ENCODE data around the gene ANAPC2.
A peak's percentile ranks its signal among the peaks of the same experiment; 100 is the strongest.

Gene ANAPC2

GRCh38 chr9:137199411-137200121 is 11.2 kb upstream of the ANAPC2 start:
- Histone ChIP-seq H3K36me3 (ENCODE audit: control insufficient read depth in 2 of 2, insufficient read depth in 2 of 2, low read length in 2 of 2) (no peaks in the 10 kb centered on the region), H3K27ac (ENCODE audit: low read depth in 2 of 2, low read length in 2 of 2) (peak overlapping the region; percentile 96 to 97), H3K27me3 (ENCODE audit: control insufficient read depth in 2 of 2, insufficient read depth in 2 of 2, low read length in 2 of 2) (no peaks in the 10 kb centered on the region), H3K9me3 (ENCODE audit: control insufficient read depth in 2 of 2, low read length in 2 of 2) (no peaks in the 10 kb centered on the region), H3K9ac (ENCODE audit: low read depth in 1 of 2, low read length in 2 of 2) (peak overlapping the region; percentile 83), H3K4me1 (ENCODE audit: control insufficient read depth in 2 of 2, insufficient read depth in 2 of 2, low read length in 2 of 2) (peaks cover 59 to 64% of the 10 kb centered on the region in 2 donors), H3K4me3 (ENCODE audit: low read length in 2 of 2) (peak overlapping the region; percentile 67 to 72)

DNA sequence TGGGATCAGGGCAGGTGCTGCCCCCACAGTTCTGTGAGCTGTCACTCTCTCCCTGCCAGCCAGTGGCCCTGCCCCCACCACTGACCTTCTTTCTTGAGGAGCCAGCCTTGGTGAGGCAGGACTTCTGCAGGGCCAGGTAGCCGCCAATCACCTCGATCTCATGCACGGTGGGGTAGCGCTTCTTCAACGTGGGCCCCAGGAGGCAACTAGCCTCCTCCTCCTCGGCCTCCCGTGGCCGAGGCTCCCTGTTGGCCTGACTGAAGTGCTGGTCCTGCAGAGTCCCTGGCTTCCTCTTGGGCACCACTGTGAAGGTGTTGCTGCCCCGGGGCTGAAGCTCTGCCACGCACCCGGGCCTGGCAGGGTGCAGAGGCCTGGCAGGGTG is 10.5 kb upstream of the ANAPC2 start:
- no peaks in the 10 kb centered on the region for H3K9me3 ChIP-seq (ENCODE audit: control insufficient read depth in 2 of 2, low read length in 2 of 2)
- H3K4me1 ChIP-seq (ENCODE audit: control insufficient read depth in 2 of 2, insufficient read depth in 2 of 2, low read length in 2 of 2), result peaks cover 59 to 64% of the 10 kb centered on the region in 2 donors
- no peaks in the 10 kb centered on the region for H3K36me3 ChIP-seq (ENCODE audit: control insufficient read depth in 2 of 2, insufficient read depth in 2 of 2, low read length in 2 of 2)
- H3K9ac ChIP-seq (ENCODE audit: low read depth in 1 of 2, low read length in 2 of 2), result peak overlapping the region; percentile 83
- H3K4me3 ChIP-seq (ENCODE audit: low read length in 2 of 2), result peak overlapping the region; percentile 67 to 72
- H3K27me3 ChIP-seq (ENCODE audit: control insufficient read depth in 2 of 2, insufficient read depth in 2 of 2, low read length in 2 of 2), result no peaks in the 10 kb centered on the region
- H3K27ac ChIP-seq (ENCODE audit: low read depth in 2 of 2, low read length in 2 of 2), result peak overlapping the region; percentile 96 to 97

DNA sequence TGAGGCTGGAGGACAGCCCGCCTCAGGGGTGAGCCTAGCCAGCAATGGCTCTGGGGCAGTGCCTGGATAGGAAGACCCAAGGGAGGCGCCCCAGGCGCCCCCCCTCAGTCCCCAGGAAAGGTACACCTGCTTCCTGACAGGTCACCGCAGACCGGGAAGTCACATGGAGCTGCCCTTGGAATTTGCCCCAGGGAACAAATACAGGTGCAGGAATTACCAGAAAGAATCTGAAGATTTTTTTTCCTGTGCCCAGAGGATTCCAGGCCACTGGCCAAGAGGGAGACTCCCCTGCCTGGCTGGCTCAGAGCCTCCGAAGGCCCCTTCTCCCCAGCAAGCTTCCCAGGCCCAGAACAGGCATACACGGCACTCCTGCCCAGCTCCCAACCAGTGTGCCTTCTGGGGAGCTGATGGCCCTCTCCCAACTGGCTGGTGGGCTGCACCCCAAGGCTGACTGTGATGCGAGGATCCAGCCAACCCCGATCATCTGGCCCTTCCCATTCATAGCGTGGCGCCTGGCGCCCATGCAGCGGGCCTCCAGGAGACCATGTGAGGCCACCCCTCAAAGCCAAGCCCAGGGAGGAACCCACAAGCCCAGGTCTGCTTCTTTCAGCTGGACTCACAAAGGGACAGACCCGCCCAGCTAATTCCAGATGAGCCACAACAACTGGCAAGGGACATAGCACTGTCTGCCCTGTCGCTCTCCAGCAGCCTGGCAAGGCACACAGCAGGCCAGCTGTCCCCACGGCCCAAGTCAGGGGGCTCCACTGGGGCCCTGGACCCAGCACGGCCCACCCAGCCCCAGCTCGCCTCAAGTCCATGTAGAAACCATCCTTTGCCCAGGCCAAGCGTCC is 9.9 kb upstream of the ANAPC2 start:
- peak overlapping the region; percentile 96 to 97 for H3K27ac ChIP-seq (ENCODE audit: low read depth in 2 of 2, low read length in 2 of 2)

GRCh38 chr9:137195525-137196220 is 7.3 kb upstream of the ANAPC2 start:
- Histone ChIP-seq H3K27me3 (ENCODE audit: control insufficient read depth in 2 of 2, insufficient read depth in 2 of 2, low read length in 2 of 2) (no peaks in the 10 kb centered on the region), H3K36me3 (ENCODE audit: control insufficient read depth in 2 of 2, insufficient read depth in 2 of 2, low read length in 2 of 2) (peaks cover 19 to 20% of the 10 kb centered on the region in 2 donors), H3K9me3 (ENCODE audit: control insufficient read depth in 2 of 2, low read length in 2 of 2) (no peaks in the 10 kb centered on the region), H3K27ac (ENCODE audit: low read depth in 2 of 2, low read length in 2 of 2) (peak overlapping the region; percentile 96 to 97), H3K4me3 (ENCODE audit: low read length in 2 of 2) (peak overlapping the region; percentile 55 to 57), H3K9ac (ENCODE audit: low read depth in 1 of 2, low read length in 2 of 2) (peak overlapping the region; percentile 60 to 65), H3K4me1 (ENCODE audit: control insufficient read depth in 2 of 2, insufficient read depth in 2 of 2, low read length in 2 of 2) (peaks cover 53 to 54% of the 10 kb centered on the region in 2 donors)

More for the DNA sequence above, 9.9 kb upstream of the ANAPC2 start:
- no peaks in the 10 kb centered on the region for H3K27me3 ChIP-seq (ENCODE audit: control insufficient read depth in 2 of 2, insufficient read depth in 2 of 2, low read length in 2 of 2)
- peak overlapping the region; percentile 83 for H3K9ac ChIP-seq (ENCODE audit: low read depth in 1 of 2, low read length in 2 of 2)
- no peaks in the 10 kb centered on the region for H3K9me3 ChIP-seq (ENCODE audit: control insufficient read depth in 2 of 2, low read length in 2 of 2)
- H3K4me1 ChIP-seq (ENCODE audit: control insufficient read depth in 2 of 2, insufficient read depth in 2 of 2, low read length in 2 of 2), result peaks cover 56 to 60% of the 10 kb centered on the region in 2 donors
- peak overlapping the region; percentile 67 to 72 for H3K4me3 ChIP-seq (ENCODE audit: low read length in 2 of 2)
- H3K36me3 ChIP-seq (ENCODE audit: control insufficient read depth in 2 of 2, insufficient read depth in 2 of 2, low read length in 2 of 2), result no peaks in the 10 kb centered on the region

DNA sequence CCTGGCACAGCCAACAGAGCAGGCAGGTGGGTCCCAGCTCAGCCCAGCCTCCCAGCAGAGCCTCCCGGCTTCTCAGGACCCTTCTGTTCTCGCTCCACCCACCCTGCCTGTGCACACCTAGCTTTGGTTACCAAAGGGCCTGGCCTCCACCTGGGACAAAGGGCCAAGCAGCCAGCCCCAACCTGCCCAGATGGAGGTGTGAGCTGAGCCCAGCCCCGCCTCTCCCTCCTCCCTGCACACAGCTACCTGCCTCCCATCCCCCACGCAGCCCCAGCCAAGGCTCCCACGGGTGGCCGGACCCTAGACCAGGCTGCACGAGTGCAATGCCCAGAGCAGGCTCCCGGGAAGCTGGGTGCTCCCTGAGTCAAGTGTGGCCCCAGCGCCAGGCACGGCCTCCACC is 6.5 kb upstream of the ANAPC2 start:
- H3K4me1 ChIP-seq (ENCODE audit: control insufficient read depth in 2 of 2, insufficient read depth in 2 of 2, low read length in 2 of 2), result peaks cover 58 to 62% of the 10 kb centered on the region in 2 donors
- peak overlapping the region; percentile 55 to 57 for H3K4me3 ChIP-seq (ENCODE audit: low read length in 2 of 2)
- H3K9me3 ChIP-seq (ENCODE audit: control insufficient read depth in 2 of 2, low read length in 2 of 2), result no peaks in the 10 kb centered on the region
- no peaks in the 10 kb centered on the region for H3K27me3 ChIP-seq (ENCODE audit: control insufficient read depth in 2 of 2, insufficient read depth in 2 of 2, low read length in 2 of 2)
- peaks cover 25 to 26% of the 10 kb centered on the region in 2 donors for H3K36me3 ChIP-seq (ENCODE audit: control insufficient read depth in 2 of 2, insufficient read depth in 2 of 2, low read length in 2 of 2)
- peak overlapping the region; percentile 96 to 97 for H3K27ac ChIP-seq (ENCODE audit: low read depth in 2 of 2, low read length in 2 of 2)
- peak overlapping the region; percentile 60 to 65 for H3K9ac ChIP-seq (ENCODE audit: low read depth in 1 of 2, low read length in 2 of 2)

- Histone ChIP-seq H3K9ac (ENCODE audit: low read depth in 1 of 2, low read length in 2 of 2) (peak overlapping the region; percentile 24 to 65), H3K4me3 (ENCODE audit: low read length in 2 of 2) (peak overlapping the region; percentile 55 to 57)
These were observed 6.0 kb upstream of the ANAPC2 start for GRCh38 chr9:137194388-137194787.

DNA sequence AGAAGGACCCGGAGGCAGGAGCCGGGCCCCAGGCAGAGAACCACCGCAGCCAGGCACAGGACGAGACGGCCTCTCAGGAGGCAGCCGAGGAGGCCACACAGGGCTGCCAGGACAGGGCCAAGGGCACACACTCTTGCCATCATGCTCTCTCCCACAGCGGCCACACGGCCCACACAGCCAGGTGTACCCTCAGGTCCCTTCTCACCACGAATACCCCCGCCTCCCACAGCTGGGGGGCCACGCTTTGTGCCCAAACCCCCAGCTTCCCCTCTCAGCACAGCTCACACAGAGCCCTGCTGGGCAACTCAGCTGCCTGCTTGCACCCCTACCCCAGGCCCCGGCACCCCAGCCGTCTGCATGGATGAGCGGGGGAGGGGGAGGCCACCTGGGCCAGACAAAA is 5.4 kb upstream of the ANAPC2 start:
- peaks cover 26 to 27% of the 10 kb centered on the region in 2 donors for H3K36me3 ChIP-seq (ENCODE audit: control insufficient read depth in 2 of 2, insufficient read depth in 2 of 2, low read length in 2 of 2)
- no peak overlapping the region for H3K4me3 ChIP-seq (ENCODE audit: low read length in 2 of 2)
- H3K4me1 ChIP-seq (ENCODE audit: control insufficient read depth in 2 of 2, insufficient read depth in 2 of 2, low read length in 2 of 2), result peaks cover 57 to 67% of the 10 kb centered on the region in 2 donors
- H3K9ac ChIP-seq (ENCODE audit: low read depth in 1 of 2, low read length in 2 of 2), result no peak overlapping the region
- H3K27me3 ChIP-seq (ENCODE audit: control insufficient read depth in 2 of 2, insufficient read depth in 2 of 2, low read length in 2 of 2), result no peaks in the 10 kb centered on the region
- no peak overlapping the region for H3K27ac ChIP-seq (ENCODE audit: low read depth in 2 of 2, low read length in 2 of 2)
- H3K9me3 ChIP-seq (ENCODE audit: control insufficient read depth in 2 of 2, low read length in 2 of 2), result no peaks in the 10 kb centered on the region

More at GRCh38 chr9:137194388-137194787, 6.0 kb upstream of the ANAPC2 start:
- peaks cover 26 to 27% of the 10 kb centered on the region in 2 donors for H3K36me3 ChIP-seq (ENCODE audit: control insufficient read depth in 2 of 2, insufficient read depth in 2 of 2, low read length in 2 of 2)
- peaks cover 60 to 66% of the 10 kb centered on the region in 2 donors for H3K4me1 ChIP-seq (ENCODE audit: control insufficient read depth in 2 of 2, insufficient read depth in 2 of 2, low read length in 2 of 2)
- no peaks in the 10 kb centered on the region for H3K27me3 ChIP-seq (ENCODE audit: control insufficient read depth in 2 of 2, insufficient read depth in 2 of 2, low read length in 2 of 2)
- peak overlapping the region; percentile 96 to 97 for H3K27ac ChIP-seq (ENCODE audit: low read depth in 2 of 2, low read length in 2 of 2)
- no peaks in the 10 kb centered on the region for H3K9me3 ChIP-seq (ENCODE audit: control insufficient read depth in 2 of 2, low read length in 2 of 2)

DNA sequence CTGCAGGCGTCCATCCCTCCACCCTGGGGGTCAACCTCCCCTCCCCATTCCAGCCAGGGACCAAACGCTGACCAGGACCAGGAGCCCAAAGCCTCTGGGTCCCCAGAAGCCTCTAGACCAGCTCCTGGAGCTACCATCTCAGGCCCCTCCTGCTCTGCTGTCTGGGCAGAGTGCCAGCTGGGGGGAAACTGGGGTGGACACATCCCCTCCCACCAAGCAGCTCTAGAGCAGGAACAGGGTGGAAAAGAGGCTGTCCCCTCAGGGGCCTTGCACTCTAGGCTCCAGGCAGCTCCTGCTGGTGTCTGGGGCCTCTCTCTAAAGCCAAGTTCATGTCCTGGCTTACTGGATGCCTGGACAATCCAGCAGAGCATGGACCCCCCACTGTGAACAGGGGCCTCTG is 4.5 kb upstream of the ANAPC2 start:
- no peak overlapping the region for H3K9ac ChIP-seq (ENCODE audit: low read depth in 1 of 2, low read length in 2 of 2)
- H3K27me3 ChIP-seq (ENCODE audit: control insufficient read depth in 2 of 2, insufficient read depth in 2 of 2, low read length in 2 of 2), result no peaks in the 10 kb centered on the region
- H3K4me3 ChIP-seq (ENCODE audit: low read length in 2 of 2), result no peak overlapping the region
- H3K4me1 ChIP-seq (ENCODE audit: control insufficient read depth in 2 of 2, insufficient read depth in 2 of 2, low read length in 2 of 2), result peaks cover 52 to 61% of the 10 kb centered on the region in 2 donors
- no peak overlapping the region for H3K27ac ChIP-seq (ENCODE audit: low read depth in 2 of 2, low read length in 2 of 2)
- peaks cover 26 to 27% of the 10 kb centered on the region in 2 donors for H3K36me3 ChIP-seq (ENCODE audit: control insufficient read depth in 2 of 2, insufficient read depth in 2 of 2, low read length in 2 of 2)
- no peaks in the 10 kb centered on the region for H3K9me3 ChIP-seq (ENCODE audit: control insufficient read depth in 2 of 2, low read length in 2 of 2)

DNA sequence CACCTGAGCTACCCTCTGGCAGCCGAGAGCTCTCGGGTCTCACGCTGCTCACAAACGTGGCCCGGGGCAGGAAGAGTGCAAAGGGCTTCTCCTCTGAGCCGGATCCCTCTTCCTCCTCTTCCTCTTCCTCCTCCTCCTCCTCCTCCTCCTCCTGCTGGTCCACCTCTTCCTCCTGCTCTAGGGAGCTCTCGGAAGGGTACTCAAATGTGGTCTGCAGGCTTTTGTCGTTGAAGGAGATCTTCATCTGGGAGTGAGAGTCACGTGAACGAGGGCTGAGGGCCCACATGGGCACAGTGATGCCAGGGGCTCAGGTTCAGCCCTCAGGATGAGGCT is 4.1 kb upstream of the ANAPC2 start:
- H3K4me3 ChIP-seq (ENCODE audit: low read length in 2 of 2), result no peak overlapping the region
- H3K27me3 ChIP-seq (ENCODE audit: control insufficient read depth in 2 of 2, insufficient read depth in 2 of 2, low read length in 2 of 2), result no peaks in the 10 kb centered on the region
- H3K36me3 ChIP-seq (ENCODE audit: control insufficient read depth in 2 of 2, insufficient read depth in 2 of 2, low read length in 2 of 2), result peaks cover 27% of the 10 kb centered on the region in 2 donors
- H3K9ac ChIP-seq (ENCODE audit: low read depth in 1 of 2, low read length in 2 of 2), result no peak overlapping the region
- no peaks in the 10 kb centered on the region for H3K9me3 ChIP-seq (ENCODE audit: control insufficient read depth in 2 of 2, low read length in 2 of 2)
- no peak overlapping the region for H3K27ac ChIP-seq (ENCODE audit: low read depth in 2 of 2, low read length in 2 of 2)
- peaks cover 52 to 61% of the 10 kb centered on the region in 2 donors for H3K4me1 ChIP-seq (ENCODE audit: control insufficient read depth in 2 of 2, insufficient read depth in 2 of 2, low read length in 2 of 2)

Measured in mucosa of rectum (tissue), 2 donors.